H1 (cell line): Measurements from ENCODE around the gene PLCB3. TPM values are rescaled to one million over a fixed set of nuclear protein-coding genes. Genes with fewer than 3 reads are reported as not detected.

Source experiments
- CTCF ChIA-PET: fragments of 300-600 bp; sonication (Branson Sonifier 250); formaldehyde crosslinking; loops from one replicate; lab custom pipeline; 2021; ENCODE audit not compliant: partially characterized antibody; lab: Charles Lee
- POLR2A ChIA-PET: fragments of 300-600 bp; sonication (Branson Sonifier 250); formaldehyde crosslinking; loops from one replicate; lab custom pipeline; 2021; ENCODE audit warnings: inconsistent platforms; ENCODE audit not compliant: partially characterized antibody; lab: Charles Lee
- DNase-seq, 2 experiments: peaks; one replicate each; pipeline versions ENCODE4 v3.0.0 to v3.0.0-alpha.2; 2010 to 2022; ENCODE audit warnings: low spot score in 2 of 2, low read depth in 1 of 2, mixed read lengths in 1 of 2
- FAIRE-seq: peaks from 2 replicates; lab custom pipeline; 2011; peaks lifted over from hg19 to GRCh38; lab: Jason Lieb, UNC
- H2AFZ ChIP-seq: 2 replicates; pipeline ENCODE4 v1.8.1; 2012; ENCODE audit warnings: low read length, inconsistent platforms
- H2AK5ac ChIP-seq: 2 replicates; pipeline ENCODE4 v1.6.1; 2013; ENCODE audit warnings: low read depth, low read length
- H2BK120ac ChIP-seq: replicated peaks from 2 replicates; pipeline ENCODE3; 2013; ENCODE audit warnings: low read depth, low read length, inconsistent platforms
- H2BK12ac ChIP-seq: 2 replicates; pipeline ENCODE4 v1.6.1; 2013; ENCODE audit warnings: low read depth, low read length
- H2BK15ac ChIP-seq: 2 replicates; pipeline ENCODE4 v1.6.1; 2013; ENCODE audit warnings: low read length
- H2BK20ac ChIP-seq: 2 replicates; pipeline ENCODE4 v1.6.1; 2013; ENCODE audit warnings: low read length
- H2BK5ac ChIP-seq: 2 replicates; pipeline ENCODE4 v1.6.1; 2013; ENCODE audit warnings: low read depth, low read length
- H3K14ac ChIP-seq: 2 replicates; pipeline ENCODE4 v1.6.1; 2013; ENCODE audit warnings: inconsistent platforms; ENCODE audit not compliant: insufficient read length
- H3K18ac ChIP-seq: 2 replicates; pipeline ENCODE4 v1.6.1; 2013; ENCODE audit warnings: low read length; ENCODE audit errors: extremely low read depth
- H3K23ac ChIP-seq: 2 replicates; pipeline ENCODE4 v1.6.1; 2013; ENCODE audit warnings: inconsistent platforms; ENCODE audit not compliant: insufficient read length
- H3K23me2 ChIP-seq: 2 replicates; pipeline ENCODE4 v1.6.1; 2013; ENCODE audit warnings: low read depth, low read length
- H3K27ac ChIP-seq: 2 replicates; pipeline ENCODE4 v1.6.1; 2011; ENCODE audit warnings: low read depth, low read length, inconsistent platforms
- H3K27me3 ChIP-seq, 4 experiments: replicated peaks in 1 of 4; 1 replicate in 1 of 4; 2 replicates in 3 of 4; pipeline versions ENCODE4 v1.6.1 to v1.8.1; 2011 to 2013; ENCODE audit warnings: low read length in 3 of 4, mild to moderate bottlenecking in 3 of 4, inconsistent platforms in 2 of 4, mixed read lengths in 2 of 4, moderate library complexity in 1 of 4; ENCODE audit not compliant: control insufficient read depth in 3 of 4, insufficient read depth in 3 of 4; ENCODE audit errors: extremely low read depth in 1 of 4
- H3K36me3 ChIP-seq, 4 experiments: 2 replicates each; pipeline versions ENCODE4 v1.6.1 to v1.8.1; 2011 to 2013; ENCODE audit warnings: mild to moderate bottlenecking in 4 of 4, low read length in 3 of 4, moderate library complexity in 2 of 4, control low read depth in 1 of 4, inconsistent platforms in 1 of 4; ENCODE audit not compliant: insufficient read depth in 4 of 4, control insufficient read depth in 2 of 4
- H3K4ac ChIP-seq: replicated peaks from 2 replicates; pipeline ENCODE3; 2013; ENCODE audit warnings: low read length, low read depth, mixed read lengths, inconsistent platforms; ENCODE audit not compliant: insufficient read length
- H3K4me1 ChIP-seq, 4 experiments: replicated peaks in 1 of 4; 1 replicate in 1 of 4; 2 replicates in 3 of 4; pipeline versions ENCODE4 v1.6.1 to v1.8.1; 2011 to 2013; ENCODE audit warnings: low read length in 3 of 4, inconsistent platforms in 2 of 4, mixed read lengths in 1 of 4; ENCODE audit not compliant: insufficient read depth in 4 of 4, control insufficient read depth in 3 of 4
- H3K4me2 ChIP-seq, 2 experiments: 2 replicates each; pipeline versions ENCODE4 v1.6.1 to v1.8.1; 2011 to 2013; ENCODE audit warnings: low read depth in 2 of 2, low read length in 2 of 2, control low read depth in 1 of 2, inconsistent platforms in 1 of 2, mild to moderate bottlenecking in 1 of 2; ENCODE audit not compliant: insufficient read depth in 1 of 2
- H3K4me3 ChIP-seq, 4 experiments: fragments of 200-600, 300-600 bp in 1 of 4; sonication (generic), shearing (Covaris generic), sonication (Bioruptor Twin) in 1 of 4; 2 replicates each; pipeline versions ENCODE4 v1.5.1 to v1.8.1; 2011 to 2016; ENCODE audit warnings: low read length in 4 of 4, low read depth in 3 of 4, control low read depth in 2 of 4, inconsistent platforms in 2 of 4, mild to moderate bottlenecking in 2 of 4, mixed read lengths in 1 of 4, moderate library complexity in 1 of 4; ENCODE audit not compliant: insufficient read depth in 2 of 4; ENCODE audit errors: extremely low read depth in 1 of 4
- H3K56ac ChIP-seq: replicated peaks from 2 replicates; pipeline ENCODE3; 2013; ENCODE audit warnings: low read depth, mild to moderate bottlenecking, mixed read lengths, low read length, inconsistent platforms; ENCODE audit not compliant: insufficient read length
- H3K79me1 ChIP-seq: 2 replicates; pipeline ENCODE4 v1.6.1; 2013; ENCODE audit warnings: low read depth, low read length, control low read depth
- H3K79me2 ChIP-seq, 2 experiments: 2 replicates each; pipeline versions ENCODE4 v1.6.1 to v1.8.1; 2012 to 2013; ENCODE audit warnings: low read length in 2 of 2, mild to moderate bottlenecking in 2 of 2, inconsistent platforms in 1 of 2; ENCODE audit not compliant: insufficient read depth in 2 of 2, control insufficient read depth in 1 of 2
- H3K9ac ChIP-seq, 4 experiments: replicated peaks in 1 of 4; 1 replicate in 1 of 4; 2 replicates in 3 of 4; pipeline versions ENCODE4 v1.6.1 to v1.8.1; 2011 to 2013; ENCODE audit warnings: low read depth in 3 of 4, low read length in 3 of 4, control low read depth in 2 of 4, mild to moderate bottlenecking in 2 of 4, moderate library complexity in 2 of 4, inconsistent platforms in 1 of 4; ENCODE audit errors: extremely low read depth in 1 of 4
- H3K9me3 ChIP-seq, 2 experiments: 2 replicates each; pipeline versions ENCODE4 v1.6.1 to v1.8.1; 2012 to 2013; ENCODE audit warnings: mild to moderate bottlenecking in 2 of 2, moderate library complexity in 2 of 2, control low read depth in 1 of 2, inconsistent platforms in 1 of 2, low read depth in 1 of 2, low read length in 1 of 2, mixed read lengths in 1 of 2; ENCODE audit not compliant: insufficient read depth in 2 of 2
- H4K20me1 ChIP-seq, 2 experiments: replicated peaks in 1 of 2; 2 replicates each; pipeline versions ENCODE3 to v1.8.1; 2011 to 2013; ENCODE audit warnings: inconsistent platforms in 2 of 2, low read length in 2 of 2, mild to moderate bottlenecking in 1 of 2; ENCODE audit not compliant: insufficient read depth in 2 of 2, control insufficient read depth in 1 of 2
- H4K5ac ChIP-seq: 2 replicates; pipeline ENCODE4 v1.6.1; 2013; ENCODE audit warnings: low read length, low read depth, mixed read lengths, inconsistent platforms; ENCODE audit not compliant: insufficient read length
- H4K8ac ChIP-seq: 2 replicates; pipeline ENCODE4 v1.8.0; 2013; ENCODE audit warnings: mild to moderate bottlenecking, moderate library complexity, low read length, inconsistent platforms; ENCODE audit not compliant: insufficient read depth; ENCODE audit errors: extremely low read depth
- H4K91ac ChIP-seq: replicated peaks from 2 replicates; pipeline ENCODE3; 2013; ENCODE audit warnings: low read length, mixed read lengths, inconsistent platforms; ENCODE audit not compliant: insufficient read length
- CBX5 ChIP-seq: fragments of 300-800, 300-1000 bp; sonication (generic); IDR thresholded peaks from 2 replicates; pipeline ENCODE4 v1.7.1; 2016; ENCODE audit warnings: antibody characterized with exemption, low read length, low read depth
- CTBP2 ChIP-seq: IDR thresholded peaks from 2 replicates; pipeline ENCODE4 v1.7.0; 2011; ENCODE audit warnings: borderline replicate concordance, mild to moderate bottlenecking, moderate library complexity, mixed read lengths, low read length; ENCODE audit not compliant: insufficient read depth, insufficient read length
- NRF1 ChIP-seq: IDR thresholded peaks from 2 replicates; pipeline ENCODE4 v1.6.1; 2011; ENCODE audit warnings: mild to moderate bottlenecking, low read depth, low read length, improper control_type of control experiment
- POLR2A ChIP-seq, 2 experiments: IDR thresholded peaks; 1 replicate in 1 of 2; 2 replicates in 1 of 2; pipeline ENCODE4 v1.6.1; 2011; ENCODE audit warnings: low read depth in 2 of 2, low read length in 2 of 2, mild to moderate bottlenecking in 2 of 2; ENCODE audit errors: control extremely low read depth in 1 of 2
- WGBS, 2 experiments: shearing (Covaris generic) in 1 of 2; methylation state at CpG; one replicate each; pipeline versions ENCODE4 v1.1.6 to v1.1.7; 2013 to 2015; ENCODE audit warnings: low lambda C conversion rate in 2 of 2, mixed read lengths in 2 of 2, inconsistent platforms in 1 of 2, low coverage in 1 of 2, missing lambda C conversion rate in 1 of 2; ENCODE audit not compliant: insufficient replicate concordance in 2 of 2, insufficient coverage in 1 of 2, insufficient read length in 1 of 2; ENCODE audit errors: extremely low coverage in 1 of 2, missing lambda C conversion rate in 1 of 2; 5-methylcytosine and 5-hydroxymethylcytosine counted together
- polyA plus RNA-seq, 7 experiments: library from polyadenylated mRNA; depleted of rRNA in 3 of 7; stranded (reverse) in 5 of 7; unstranded in 2 of 7; fragments of >200 nt in 5 of 7; fragments of 200-250 nt in 2 of 7; gene quantifications; 1 replicate in 5 of 7; 2 replicates in 1 of 7; 4 replicates in 1 of 7; pipeline versions ENCODE4 v1.2.1 to v1.2.3, GENCODE V29; 2011 to 2013; ENCODE audit warnings: missing spikeins in 2 of 7, mixed read lengths in 2 of 7
- total RNA-seq: library from RNA; stranded (reverse); fragmentation: NEBNext Ultra II Directional; extraction: Animal tissue kit (Norgen Biotek cat#: 25700); gene quantifications from 2 replicates; pipeline ENCODE4 v1.2.1, GENCODE V29; 2021

Gene PLCB3
- total and polyA plus RNA-seq, 2 of the 8 experiments (the other 6 are each of a cell fraction or from before 2014, with no cell fraction given) = 47.2 to 104 TPM

- Histone ChIP-seq H3K27ac (no peak overlapping the region), H2BK5ac (peak overlapping the region; percentile 97; the same call in 1 of the 2 replicates), H3K79me2 (peaks cover 0 to 21% of the 10 kb centered on the region in 2 experiments; a peak in 2 of 4 replicates), H3K4me2 (peak overlapping the region; percentile 96 to 98), H3K14ac (no peak overlapping the region), H3K18ac (peak overlapping the region; percentile 95), H4K8ac (peak overlapping the region; percentile 7; the same call in 1 of the 2 replicates), H2AK5ac (peak overlapping the region; percentile 96; the same call in 1 of the 2 replicates), H4K91ac (peak overlapping the region; percentile 75), H3K23me2 (peaks cover 8% of the 10 kb centered on the region; the same call in 1 of the 2 replicates), H3K79me1 (peaks cover 13% of the 10 kb centered on the region; the same call in 1 of the 2 replicates), H2BK15ac (peak overlapping the region; percentile 88; the same call in 1 of the 2 replicates), H2BK120ac (no peak overlapping the region), H3K9ac (peak overlapping the region in 3 of 4 experiments; percentile 4 to 76 (median 55); a peak in 6 of 7 replicates), H4K20me1 (peaks cover 2 to 3% of the 10 kb centered on the region in 2 experiments), H2BK12ac (peak overlapping the region; percentile 90; the same call in 1 of the 2 replicates), H3K27me3 (peaks cover 0 to 10% (median 2%) of the 10 kb centered on the region in 4 experiments; a peak in 2 of 7 replicates), H3K9me3 (no peaks in the 10 kb centered on the region), H3K4ac (peak overlapping the region; percentile 99), H3K4me1 (peaks cover 3 to 14% (median 12%) of the 10 kb centered on the region in 4 experiments; a peak in 6 of 7 replicates), H3K56ac (peak overlapping the region; percentile 74), H4K5ac (peak overlapping the region; percentile 11), H2AFZ (no peak overlapping the region), H3K4me3 (peak overlapping the region; percentile 62 to 93 (median 83)), H3K23ac (no peak overlapping the region), H2BK20ac (no peak overlapping the region), H3K36me3 (no peaks in the 10 kb centered on the region)
- DNase-seq (no peak), FAIRE-seq (no peak)
- CTCF ChIA-PET = interaction anchor here (0.8 to 20.8 kb wide), 4 partner anchors 11 to 124 kb away, joined by 3 to 614 read pairs (median 3); partner anchors contain the start of genes CCDC88B, PRDX5 and TRMT112
- 31% methylated on average over 9 of the region's 9 CpGs; no CpG with 5 or more reads in 1 of the 2 experiments for WGBS, 2 experiments
- POLR2A ChIA-PET = interaction anchor here (1.0 to 3.9 kb wide), 3 partner anchors 11 to 60 kb away, joined by 3 to 24 read pairs (median 4); partner anchors contain the start of genes PRDX5 and TRMT112
- TF ChIP-seq CBX5 (no peak), NRF1 (no peak), POLR2A (IDR thresholded peaks at IDR 0.05; ENCODE audit: control extremely low read depth in 1 of 2, low read depth in 2 of 2, low read length in 2 of 2) (no peak), CTBP2 (no peak)
Observed at GRCh38 chr11:64306563-64306875, 55.2 kb downstream of the PLCB3 start.
